KOPT-K1 (cell line): Measurements from ENCODE around the gene DOK4.

Source experiments
- H3K27ac ChIP-seq: fragments of 200-600 bp; sonication (generic); 2 replicates; pipeline ENCODE4 v1.5.1; 2016; ENCODE audit warnings: antibody characterized with exemption, mild to moderate bottlenecking, low read depth, low read length; ENCODE audit not compliant: poor library complexity, severe bottlenecking
- H3K36me3 ChIP-seq: fragments of 200-600 bp; sonication (generic); 2 replicates; pipeline ENCODE4 v1.5.1; 2017; ENCODE audit warnings: antibody characterized with exemption, mild to moderate bottlenecking, low read length, moderate library complexity; ENCODE audit not compliant: insufficient read depth
- H3K9me3 ChIP-seq: fragments of 200-600 bp; sonication (generic); 2 replicates; pipeline ENCODE4 v1.5.1; 2017; ENCODE audit warnings: antibody characterized with exemption, low read length, mild to moderate bottlenecking; ENCODE audit not compliant: insufficient read depth, poor library complexity, severe bottlenecking

The DOK4 gene

DNA sequence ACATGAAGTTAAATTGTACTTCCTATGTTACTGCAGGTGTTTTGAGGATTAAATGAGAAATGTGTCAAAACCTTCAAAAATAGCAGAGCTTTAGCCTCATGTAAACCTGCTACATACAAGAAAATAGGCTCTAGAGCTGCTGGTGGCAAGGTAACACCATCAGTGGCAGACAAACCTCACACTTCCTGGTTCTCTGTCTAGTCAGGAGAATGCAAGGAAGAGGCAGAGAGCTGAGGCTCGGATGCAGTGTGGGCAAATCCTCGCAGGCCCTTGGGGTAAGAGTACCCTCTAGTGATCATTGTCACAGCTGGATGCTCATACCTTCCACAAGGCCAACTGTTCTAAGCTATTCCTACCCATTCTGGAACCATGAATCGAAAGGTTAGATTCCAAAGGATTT, 53.3 kb downstream of the DOK4 start:
- H3K9me3 ChIP-seq, result no peaks in the 10 kb centered on the region
- H3K27ac ChIP-seq, result no peak overlapping the region
- H3K36me3 ChIP-seq, result peaks cover 97% of the 10 kb centered on the region

GRCh38 chr16:57432505-57432904, 53.8 kb downstream of the DOK4 start:
- Histone ChIP-seq H3K36me3 (peaks cover 97% of the 10 kb centered on the region), H3K27ac (no peak overlapping the region)

GRCh38 chr16:57430955-57431354, 55.3 kb downstream of the DOK4 start:
- Histone ChIP-seq H3K9me3 (no peaks in the 10 kb centered on the region), H3K27ac (no peak overlapping the region), H3K36me3 (peaks cover 93% of the 10 kb centered on the region)

More at GRCh38 chr16:57432505-57432904, 53.8 kb downstream of the DOK4 start:
- no peaks in the 10 kb centered on the region for H3K9me3 ChIP-seq

- Histone ChIP-seq H3K36me3 (peaks cover 61% of the 10 kb centered on the region), H3K9me3 (no peaks in the 10 kb centered on the region), H3K27ac (no peak overlapping the region)
Measured at GRCh38 chr16:57427824-57428223, 58.5 kb downstream of the DOK4 start.

DNA sequence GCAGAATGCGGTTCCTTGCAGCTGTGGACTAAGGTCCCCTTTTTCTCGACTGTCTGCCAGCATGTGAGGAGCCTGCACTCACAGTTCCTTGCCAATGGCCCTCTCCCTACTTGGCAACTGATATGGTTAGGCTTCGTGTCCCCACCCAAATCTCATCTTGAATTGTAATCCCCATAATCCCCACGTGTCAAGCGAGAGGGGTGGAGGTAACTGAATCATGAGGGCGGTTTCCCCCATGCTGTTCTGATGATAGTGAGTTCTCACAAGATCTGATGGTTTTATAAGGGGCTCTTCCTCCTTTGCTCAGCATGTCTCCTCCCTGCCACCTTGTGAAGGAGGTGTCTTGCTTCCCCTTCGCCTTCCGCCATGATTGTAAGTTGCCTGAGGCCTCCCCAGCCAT, 59.0 kb downstream of the DOK4 start:
- H3K9me3 ChIP-seq, result no peaks in the 10 kb centered on the region
- H3K27ac ChIP-seq, result no peak overlapping the region
- peaks cover 56% of the 10 kb centered on the region for H3K36me3 ChIP-seq

- Histone ChIP-seq H3K9me3 (no peaks in the 10 kb centered on the region), H3K27ac (no peak overlapping the region), H3K36me3 (peaks cover 47% of the 10 kb centered on the region)
Measured at GRCh38 chr16:57426356-57426755, 59.9 kb downstream of the DOK4 start.

- peaks cover 29% of the 10 kb centered on the region for H3K36me3 ChIP-seq
Measured at GRCh38 chr16:57424583-57424982, 61.7 kb downstream of the DOK4 start.

DNA sequence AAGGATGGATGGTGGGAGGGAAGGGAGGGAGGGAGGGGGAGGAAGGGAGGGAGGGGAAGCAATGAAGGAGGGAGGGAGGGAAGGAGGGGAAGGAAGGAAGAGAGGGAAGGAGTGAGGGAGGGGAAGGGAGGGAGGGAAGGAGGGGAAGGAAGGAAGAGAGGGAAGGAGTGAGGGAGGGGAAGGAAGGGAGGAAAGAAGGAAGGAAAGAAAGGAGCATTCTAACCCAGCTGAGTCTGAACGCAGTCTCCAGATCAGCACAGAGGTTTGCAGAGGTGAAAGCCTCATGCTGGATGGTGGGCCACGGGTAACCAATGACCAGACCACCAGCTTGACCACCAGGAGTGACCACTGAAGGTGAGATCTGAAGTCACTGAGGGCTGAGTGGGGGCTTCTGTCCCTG, 63.1 kb downstream of the DOK4 start:
- Histone ChIP-seq H3K36me3 (peaks cover 17% of the 10 kb centered on the region), H3K27ac (no peak overlapping the region), H3K9me3 (no peaks in the 10 kb centered on the region)

More at GRCh38 chr16:57424583-57424982, 61.7 kb downstream of the DOK4 start:
- Histone ChIP-seq H3K9me3 (no peaks in the 10 kb centered on the region), H3K27ac (no peak overlapping the region)

GRCh38 chr16:57422026-57422944, 64.0 kb downstream of the DOK4 start:
- H3K9me3 ChIP-seq, result no peaks in the 10 kb centered on the region
- H3K36me3 ChIP-seq, result peaks cover 8% of the 10 kb centered on the region; the same call in 1 of the 2 replicates
- H3K27ac ChIP-seq, result no peak overlapping the region
